ENCODE measurements around the gene MBTPS1. TPM values are rescaled to one million over a fixed set of nuclear protein-coding genes. Genes with fewer than 3 reads are reported as not detected.

Gene MBTPS1
- total and polyA plus RNA-seq, 2 experiments from 2014 or later = 18.1 to 49.3 TPM

GRCh38 chr16:84086341-84086740, 30.4 kb downstream of the MBTPS1 start:
- TF ChIP-seq EZH2 (IDR thresholded peaks at IDR 0.05; ENCODE audit: low read depth, unreplicated experiment) = no peak
- ATAC-seq = no peak
- H3K36me3 Mint-ChIP-seq (ENCODE audit: low read depth) = peaks cover 56% of the 10 kb centered on the region

GRCh38 chr16:84085773-84086172, 31.0 kb downstream of the MBTPS1 start:
- no peaks in the 10 kb centered on the region for H3K79me2 ChIP-seq (replicated peaks; ENCODE audit: insufficient read depth)
- no peak overlapping the region for H3K27ac ChIP-seq (ENCODE audit: low read depth)
- no peak for DNase-seq (ENCODE audit: low spot score)
- TF ChIP-seq ZNF462 (CRISPR knock-in tag; IDR thresholded peaks at IDR 0.05) = no peak
- TF ChIP-seq CTCF (conservative IDR thresholded peaks at IDR 0.05; ENCODE audit: low read depth in 2 of 2) = no peak
- H4K20me1 ChIP-seq (replicated peaks; ENCODE audit: insufficient read depth) = peaks cover 9% of the 10 kb centered on the region
- H3K4me2 ChIP-seq = no peak overlapping the region
- Mint-ChIP-seq H3K4me1 (no peaks in the 10 kb centered on the region), H3K36me3 (ENCODE audit: low read depth) (peaks cover 57% of the 10 kb centered on the region), H3K27ac (no peak overlapping the region), H3K4me3 (no peak overlapping the region), H3K27me3 (ENCODE audit: insufficient read depth, low read depth, poor library complexity) (peaks cover 1% of the 10 kb centered on the region), H3K9me3 (no peaks in the 10 kb centered on the region)
- no peaks in the 10 kb centered on the region for H3K4me1 ChIP-seq (ENCODE audit: insufficient read depth)
- H3K9me2 ChIP-seq (ENCODE audit: insufficient read depth) = no peaks in the 10 kb centered on the region
- H3K27me3 ChIP-seq (ENCODE audit: insufficient read depth) = no peaks in the 10 kb centered on the region
- H3F3A ChIP-seq (replicated peaks; ENCODE audit: low read depth) = no peaks in the 10 kb centered on the region
- H2AFZ ChIP-seq = no peak overlapping the region
- peaks cover 29% of the 10 kb centered on the region for H3K36me3 ChIP-seq (ENCODE audit: insufficient read depth)
- H3K4me3 ChIP-seq = no peak overlapping the region
- ATAC-seq = no peak

More at GRCh38 chr16:84086341-84086740, 30.4 kb downstream of the MBTPS1 start:
- H3K9me2 ChIP-seq (ENCODE audit: insufficient read depth) = no peaks in the 10 kb centered on the region
- no peaks in the 10 kb centered on the region for H3K79me2 ChIP-seq (replicated peaks; ENCODE audit: insufficient read depth)
- peaks cover 9% of the 10 kb centered on the region for H4K20me1 ChIP-seq (replicated peaks; ENCODE audit: insufficient read depth)
- Mint-ChIP-seq H3K4me3 (no peak overlapping the region), H3K9me3 (no peaks in the 10 kb centered on the region), H3K4me1 (no peaks in the 10 kb centered on the region), H3K27me3 (ENCODE audit: insufficient read depth, low read depth, poor library complexity) (peaks cover 1% of the 10 kb centered on the region), H3K27ac (no peak overlapping the region)
- no peaks in the 10 kb centered on the region for H3K4me1 ChIP-seq (ENCODE audit: insufficient read depth)
- no peak overlapping the region for H3K4me2 ChIP-seq
- no peak for DNase-seq (ENCODE audit: low spot score)
- H3K27me3 ChIP-seq (ENCODE audit: insufficient read depth) = no peaks in the 10 kb centered on the region
- peaks cover 29% of the 10 kb centered on the region for H3K36me3 ChIP-seq (ENCODE audit: insufficient read depth)
- H3K27ac ChIP-seq (ENCODE audit: low read depth) = no peak overlapping the region
- no peak overlapping the region for H2AFZ ChIP-seq
- H3F3A ChIP-seq (replicated peaks; ENCODE audit: low read depth) = no peaks in the 10 kb centered on the region
- no peak overlapping the region for H3K4me3 ChIP-seq

Data from GM23338 (cell line).